ENCODE measurements around the gene RDH12.
"Not testable (repeated sequence)": the region's sequence is repeated elsewhere in the genome, so short reads cannot be mapped to it uniquely, and the experiment has no call there.

Gene RDH12

GRCh38 chr14:67717048-67717447 lies 15.4 kb downstream of the RDH12 start:
- no peak overlapping the region for H3K27ac ChIP-seq (ENCODE audit: low read depth, low read length, poor library complexity, severe bottlenecking)
- no peaks in the 10 kb centered on the region for H3K36me3 ChIP-seq (ENCODE audit: insufficient read depth, low read length)
- H3F3A ChIP-seq (ENCODE audit: insufficient read depth, low read length): no peaks in the 10 kb centered on the region

GRCh38 chr14:67718265-67718664 lies 16.6 kb downstream of the RDH12 start:
- no peak overlapping the region for H3K27ac ChIP-seq (ENCODE audit: low read depth, low read length, poor library complexity, severe bottlenecking)
- no peaks in the 10 kb centered on the region for H3K4me1 ChIP-seq (ENCODE audit: insufficient read depth, low read length, severe bottlenecking)
- peaks cover 3% of the 10 kb centered on the region; the same call in 1 of the 2 replicates for H3K27me3 ChIP-seq (ENCODE audit: insufficient read depth, low read length)
- H4K20me1 ChIP-seq (ENCODE audit: insufficient read depth, low read length): no peaks in the 10 kb centered on the region
- no peaks in the 10 kb centered on the region for H3F3A ChIP-seq (ENCODE audit: insufficient read depth, low read length)
- no peaks in the 10 kb centered on the region for H3K9me2 ChIP-seq (ENCODE audit: low read depth, low read length)
- H3K9me3 ChIP-seq (ENCODE audit: low read length): no peaks in the 10 kb centered on the region
- no peak for TF ChIP-seq EZH2 (IDR thresholded peaks at IDR 0.05; ENCODE audit: borderline replicate concordance, low read length)
- TF ChIP-seq CTCF (IDR thresholded peaks at IDR 0.05; ENCODE audit: low read length): no peak
- no peak overlapping the region for H3K4me2 ChIP-seq (ENCODE audit: low read length)
- no peak overlapping the region for H2AFZ ChIP-seq (ENCODE audit: low read length)
- H3K36me3 ChIP-seq (ENCODE audit: insufficient read depth, low read length): no peaks in the 10 kb centered on the region
- H3K4me3 ChIP-seq (ENCODE audit: low read depth, low read length, poor library complexity, severe bottlenecking): no peak overlapping the region
- H3K9ac ChIP-seq (ENCODE audit: low read length): no peak overlapping the region
- H3K79me2 ChIP-seq (ENCODE audit: insufficient read depth, low read length): no peaks in the 10 kb centered on the region

More at GRCh38 chr14:67717048-67717447, 15.4 kb downstream of the RDH12 start:
- Histone ChIP-seq H3K79me2 (ENCODE audit: insufficient read depth, low read length) (no peaks in the 10 kb centered on the region), H3K9me3 (ENCODE audit: low read length) (no peaks in the 10 kb centered on the region), H3K4me1 (ENCODE audit: insufficient read depth, low read length, severe bottlenecking) (no peaks in the 10 kb centered on the region), H3K9me2 (ENCODE audit: low read depth, low read length) (no peaks in the 10 kb centered on the region), H3K4me2 (ENCODE audit: low read length) (no peak overlapping the region), H3K27me3 (ENCODE audit: insufficient read depth, low read length) (no peaks in the 10 kb centered on the region), H3K4me3 (ENCODE audit: low read depth, low read length, poor library complexity, severe bottlenecking) (no peak overlapping the region), H2AFZ (ENCODE audit: low read length) (no peak overlapping the region), H3K9ac (ENCODE audit: low read length) (no peak overlapping the region), H4K20me1 (ENCODE audit: insufficient read depth, low read length) (no peaks in the 10 kb centered on the region)
- TF ChIP-seq EZH2 (IDR thresholded peaks at IDR 0.05; ENCODE audit: borderline replicate concordance, low read length) (no peak), CTCF (IDR thresholded peaks at IDR 0.05; ENCODE audit: low read length) (no peak)

- H4K20me1 ChIP-seq (ENCODE audit: insufficient read depth, low read length); H3K4me2 ChIP-seq (ENCODE audit: low read length); H3K27ac ChIP-seq (ENCODE audit: low read depth, low read length, poor library complexity, severe bottlenecking); H3K79me2 ChIP-seq (ENCODE audit: insufficient read depth, low read length); H3K9me2 ChIP-seq (ENCODE audit: low read depth, low read length); H3K4me3 ChIP-seq (ENCODE audit: low read depth, low read length, poor library complexity, severe bottlenecking); H3K36me3 ChIP-seq (ENCODE audit: insufficient read depth, low read length); H3K27me3 ChIP-seq (ENCODE audit: insufficient read depth, low read length); H3K9ac ChIP-seq (ENCODE audit: low read length); H2AFZ ChIP-seq (ENCODE audit: low read length); H3K4me1 ChIP-seq (ENCODE audit: insufficient read depth, low read length, severe bottlenecking); H3F3A ChIP-seq (ENCODE audit: insufficient read depth, low read length); H3K9me3 ChIP-seq (ENCODE audit: low read length): not testable (repeated sequence)
Measured at GRCh38 chr14:67719385-67719784, 17.7 kb downstream of the RDH12 start.

- Histone ChIP-seq H3K4me1 (ENCODE audit: insufficient read depth, low read length, severe bottlenecking) (no peaks in the 10 kb centered on the region), H4K20me1 (ENCODE audit: insufficient read depth, low read length) (no peaks in the 10 kb centered on the region), H3K79me2 (ENCODE audit: insufficient read depth, low read length) (no peaks in the 10 kb centered on the region), H3K9ac (ENCODE audit: low read length) (no peak overlapping the region), H3K27me3 (ENCODE audit: insufficient read depth, low read length) (peaks cover 10% of the 10 kb centered on the region; the same call in 1 of the 2 replicates), H3K4me3 (ENCODE audit: low read depth, low read length, poor library complexity, severe bottlenecking) (no peak overlapping the region), H3F3A (ENCODE audit: insufficient read depth, low read length) (no peaks in the 10 kb centered on the region), H3K9me2 (ENCODE audit: low read depth, low read length) (no peaks in the 10 kb centered on the region), H3K27ac (ENCODE audit: low read depth, low read length, poor library complexity, severe bottlenecking) (no peak overlapping the region), H2AFZ (ENCODE audit: low read length) (no peak overlapping the region), H3K9me3 (ENCODE audit: low read length) (no peaks in the 10 kb centered on the region), H3K36me3 (ENCODE audit: insufficient read depth, low read length) (no peaks in the 10 kb centered on the region), H3K4me2 (ENCODE audit: low read length) (no peak overlapping the region)
- no peak for TF ChIP-seq EZH2 (IDR thresholded peaks at IDR 0.05; ENCODE audit: borderline replicate concordance, low read length)
- no peak for TF ChIP-seq CTCF (IDR thresholded peaks at IDR 0.05; ENCODE audit: low read length)
Measured at GRCh38 chr14:67719866-67720265, 18.2 kb downstream of the RDH12 start.

Measured in OCI-LY1 (cell line).